GM12878 (cell line): ENCODE data around the gene RBSN. TPM values are rescaled to one million over a fixed set of nuclear protein-coding genes. Genes with fewer than 3 reads are reported as not detected.

Source experiments
- ATAC-seq: fragments of 200-7000 bp; cut with Tn5 transposase; 3 replicates; pipeline ENCODE4 v1.9.1; 2020; ENCODE audit warnings: mild to moderate bottlenecking, moderate library complexity
- BruUV-seq: library from RNA; stranded (reverse); fragments of 400-500 nt; replicated peaks from 2 replicates; lab custom pipeline; 2021; lab: Mats Ljungman, UMichigan
- CTCF ChIA-PET: fragments of 300-600 bp; sonication (Branson Sonifier 250); formaldehyde crosslinking; extraction: SDS; loops from one replicate; lab custom pipeline; 2021; ENCODE audit warnings: inconsistent platforms; lab: Yijun Ruan, JAX
- POLR2A ChIA-PET: fragments of 350-600 bp; formaldehyde crosslinking; extraction: SDS; loops from one replicate; lab custom pipeline; 2021; ENCODE audit warnings: inconsistent platforms; lab: Charles Lee
- RAD21 ChIA-PET: fragments of 300-600 bp; sonication (Branson Sonifier 250); formaldehyde crosslinking; loops from one replicate; lab custom pipeline; 2023; ENCODE audit warnings: antibody characterized with exemption; ENCODE audit not compliant: unreplicated experiment; lab: Charles Lee
- SMC1A ChIA-PET: fragments of 300-600 bp; sonication (Branson Sonifier 250); formaldehyde crosslinking; loops from one replicate; lab custom pipeline; 2023; ENCODE audit not compliant: unreplicated experiment, uncharacterized antibody; lab: Charles Lee
- DNase-seq: peaks from one replicate; pipeline ENCODE4 v3.0.0-alpha.2; 2011; ENCODE audit warnings: low read depth, low spot score
- FAIRE-seq: peaks from 3 replicates; lab custom pipeline; 2011; peaks lifted over from hg19 to GRCh38; lab: Jason Lieb, UNC
- H2AFZ ChIP-seq: 2 replicates; pipeline ENCODE4 v1.6.0; 2011; ENCODE audit warnings: low read depth, low read length, control low read depth; ENCODE audit not compliant: control insufficient read depth
- H3K27ac ChIP-seq: 2 replicates; pipeline ENCODE4 v1.5.1; 2011; ENCODE audit warnings: control low read depth; ENCODE audit not compliant: control insufficient read depth, insufficient read depth
- H3K27me3 ChIP-seq, 2 experiments: replicated peaks in 1 of 2; 2 replicates each; pipeline versions ENCODE4 v1.6.0 to v1.6.1; 2011; ENCODE audit warnings: low read length in 1 of 2; ENCODE audit not compliant: control insufficient read depth in 2 of 2, insufficient read depth in 2 of 2
- H3K36me3 ChIP-seq, 2 experiments: 2 replicates each; pipeline ENCODE4 v1.5.1; 2011; ENCODE audit warnings: low read length in 1 of 2; ENCODE audit not compliant: control insufficient read depth in 2 of 2, insufficient read depth in 2 of 2
- H3K4me1 ChIP-seq: 2 replicates; pipeline ENCODE4 v1.6.1; 2011; ENCODE audit warnings: mild to moderate bottlenecking, low read length, moderate library complexity, mixed read lengths; ENCODE audit not compliant: control insufficient read depth, insufficient read depth
- H3K4me2 ChIP-seq: 2 replicates; pipeline ENCODE4 v1.6.0; 2011; ENCODE audit warnings: control low read depth; ENCODE audit not compliant: control insufficient read depth, insufficient read depth
- H3K4me3 ChIP-seq: fragments of 200-600 bp; sonication (generic); 2 replicates; pipeline ENCODE4 v1.5.1; 2016
- H3K79me2 ChIP-seq: 2 replicates; pipeline ENCODE4 v1.6.0; 2011; ENCODE audit warnings: low read length; ENCODE audit not compliant: control insufficient read depth, insufficient read depth
- H3K9ac ChIP-seq: 2 replicates; pipeline ENCODE4 v1.8.0; 2011; ENCODE audit warnings: low read length, control low read depth, mixed read lengths; ENCODE audit not compliant: control insufficient read depth, insufficient read depth
- H3K9me3 ChIP-seq: replicated peaks from 3 replicates; pipeline ENCODE4 v1.5.1; 2011; ENCODE audit warnings: mild to moderate bottlenecking, low read length; ENCODE audit not compliant: control insufficient read depth, insufficient read depth
- H4K20me1 ChIP-seq: 2 replicates; pipeline ENCODE4 v1.6.0; 2011; ENCODE audit not compliant: control insufficient read depth, insufficient read depth
- ATF2 ChIP-seq: IDR thresholded peaks from 2 replicates; pipeline ENCODE4 v1.6.1; 2012; ENCODE audit warnings: low read length, inconsistent platforms
- BCL11A ChIP-seq: IDR thresholded peaks from 2 replicates; pipeline ENCODE4 v1.6.1; 2011; ENCODE audit warnings: low read depth, low read length
- ETV6 ChIP-seq, 2 experiments: fragments of 450-650 bp in 1 of 2; IDR thresholded peaks in 1 of 2; conservative IDR thresholded peaks in 1 of 2; 2 replicates each; pipeline ENCODE4 v1.6.1; 2014; ENCODE audit warnings: antibody characterized with exemption in 1 of 2, borderline replicate concordance in 1 of 2, low read depth in 1 of 2, mild to moderate bottlenecking in 1 of 2, moderate library complexity in 1 of 2
- JUNB ChIP-seq: IDR thresholded peaks from 2 replicates; pipeline ENCODE4 v1.6.1; 2016; ENCODE audit warnings: antibody characterized with exemption, mild to moderate bottlenecking
- KLF5 ChIP-seq: fragments of 450-650 bp; IDR thresholded peaks from 2 replicates; pipeline ENCODE4 v1.6.1; 2014; ENCODE audit warnings: mild to moderate bottlenecking; ENCODE audit not compliant: partially characterized antibody
- MTA3 ChIP-seq: IDR thresholded peaks from 2 replicates; pipeline ENCODE4 v1.6.1; 2012; ENCODE audit warnings: low read length, inconsistent platforms, borderline replicate concordance
- NFIC ChIP-seq: IDR thresholded peaks from 2 replicates; pipeline ENCODE4 v1.6.1; 2012; ENCODE audit warnings: low read depth, mild to moderate bottlenecking, inconsistent platforms, low read length, moderate library complexity
- ZNF384 ChIP-seq: IDR thresholded peaks from 2 replicates; pipeline ENCODE4 v1.6.1; 2012; ENCODE audit warnings: low read depth, mild to moderate bottlenecking, low read length, improper control_type of control experiment, borderline replicate concordance
- ZNF592 ChIP-seq: fragments of 450-650 bp; IDR thresholded peaks from 2 replicates; pipeline ENCODE4 v1.6.1; 2017; ENCODE audit warnings: mild to moderate bottlenecking, moderate library complexity
- WGBS: methylation state at CpG from one replicate; pipeline ENCODE4 v1.1.6; 2016; ENCODE audit warnings: low lambda C conversion rate; ENCODE audit not compliant: insufficient replicate concordance, insufficient coverage; ENCODE audit errors: missing lambda C conversion rate; 5-methylcytosine and 5-hydroxymethylcytosine counted together
- in situ Hi-C: fragments of 300-500 bp; cut with MboI; formaldehyde crosslinking; loops from 9 replicates; pipeline ENCODE4 v1.14.3; 2018; ENCODE audit warnings: mixed read lengths
- intact Hi-C: fragments of 100-400 bp; cut with micrococcal nuclease; formaldehyde crosslinking; loops from one replicate; pipeline ENCODE4 v1.14.2; 2022; ENCODE audit not compliant: unreplicated experiment
- polyA plus RNA-seq, 11 experiments: library from polyadenylated mRNA; depleted of rRNA in 4 of 11; unstranded in 6 of 11; stranded (reverse) in 5 of 11; fragments of >200 nt; fragmentation: Nextera tagmentation in 4 of 11; fragmentation: Illumina TruSeq in 1 of 11; extraction: Ambion mirVana in 4 of 11; extraction: Trizol in 1 of 11; gene quantifications; 1 replicate in 1 of 11; 2 replicates in 10 of 11; pipeline versions ENCODE4 v1.2.1 to v1.2.3, GENCODE V29; 2011 to 2016; ENCODE audit warnings: inconsistent platforms in 2 of 11, missing spikeins in 2 of 11, low read depth in 1 of 11
- total RNA-seq, 4 experiments: library from RNA; depleted of rRNA in 3 of 4; stranded (reverse); fragments of >200 nt in 3 of 4; fragmentation: Illumina TruSeq in 1 of 4; extraction: Trizol in 1 of 4; gene quantifications; 2 replicates each; pipeline versions ENCODE4 v1.2.1 to v1.2.3, GENCODE V29; 2013 to 2021

Gene RBSN
- total and polyA plus RNA-seq, 10 of the 15 experiments (the other 5 are each of a cell fraction or from before 2014, with no cell fraction given) = 2.0 to 17.5 (median 10.5) TPM

GRCh38 chr3:15113884-15114283 is 14.9 kb upstream of the RBSN start:
- Histone ChIP-seq H3K79me2 (no peaks in the 10 kb centered on the region), H4K20me1 (no peaks in the 10 kb centered on the region), H3K27ac (no peak overlapping the region), H3K4me3 (no peak overlapping the region), H3K27me3 (no peaks in the 10 kb centered on the region; a peak in 1 of 4 replicates), H3K9ac (no peak overlapping the region), H3K9me3 (no peaks in the 10 kb centered on the region)
- ChIA-PET RAD21 (interaction anchor here (1.2 kb wide), 1 partner anchor 291 kb away, joined by 4 read pairs; no protein-coding TSS in a partner anchor), SMC1A (interaction anchor here (0.6 kb wide), 1 partner anchor 315 kb away, joined by 3 read pairs; no protein-coding TSS in a partner anchor), CTCF (interaction anchor here (2.1 to 2.6 kb wide), 2 partner anchors 9 to 86 kb away, joined by 7 to 9 read pairs; no protein-coding TSS in a partner anchor)
- FAIRE-seq (no peak), ATAC-seq (no peak), DNase-seq (no peak)
- no TSS peak for BruUV-seq
- WGBS = 33% methylated on average over 3 of the region's 3 CpGs
- intact Hi-C loops = no loop called here
- TF ChIP-seq BCL11A = no peak
- TF ChIP-seq ZNF384 = no peak
- TF ChIP-seq MTA3 = no peak
- no peak for TF ChIP-seq ATF2
- TF ChIP-seq, all 136 proteins: peak for 0
- Histone ChIP-seq H3K4me1 (no peaks in the 10 kb centered on the region), H2AFZ (no peak overlapping the region), H3K36me3 (no peaks in the 10 kb centered on the region), H3K4me2 (no peak overlapping the region)
- POLR2A ChIA-PET = no interaction called here
- in situ Hi-C loops = no loop called here

GRCh38 chr3:15113471-15113870 is 14.5 kb upstream of the RBSN start:
- H3K27ac ChIP-seq = no peak overlapping the region
- ChIA-PET POLR2A (no interaction called here), SMC1A (interaction anchor here (0.6 to 0.9 kb wide), 2 partner anchors 90 to 315 kb away, joined by 3 read pairs; no protein-coding TSS in a partner anchor), CTCF (interaction anchor here (1.4 to 2.6 kb wide), 3 partner anchors 9 to 292 kb away, joined by 6 to 9 read pairs (median 7); no protein-coding TSS in a partner anchor), RAD21 (interaction anchor here (1.2 kb wide), 1 partner anchor 292 kb away, joined by 4 read pairs; no protein-coding TSS in a partner anchor)
- H2AFZ ChIP-seq = no peak overlapping the region
- intact Hi-C loops (no loop called here), in situ Hi-C loops (no loop called here)
- no peak overlapping the region for H3K4me3 ChIP-seq
- BruUV-seq = no TSS peak
- no peaks in the 10 kb centered on the region for H4K20me1 ChIP-seq
- no peak overlapping the region for H3K4me2 ChIP-seq
- no peaks in the 10 kb centered on the region; a peak in 1 of 4 replicates for H3K27me3 ChIP-seq
- no peaks in the 10 kb centered on the region for H3K4me1 ChIP-seq
- DNase-seq = no peak
- no peaks in the 10 kb centered on the region for H3K36me3 ChIP-seq
- no peak for FAIRE-seq
- no peaks in the 10 kb centered on the region for H3K9me3 ChIP-seq
- H3K9ac ChIP-seq = no peak overlapping the region
- ATAC-seq = no peak
- no peaks in the 10 kb centered on the region for H3K79me2 ChIP-seq
- 65% methylated on average over 6 of the region's 6 CpGs for WGBS
- TF ChIP-seq KLF5 (no peak), ZNF592 (no peak), JUNB (no peak), NFIC (no peak), ETV6 (conservative IDR thresholded peaks at IDR 0.05 in 1 of 2, IDR thresholded peaks at IDR 0.05 in 1 of 2; ENCODE audit: borderline replicate concordance in 1 of 2, low read depth in 1 of 2) (no peak)
